Measurements from ENCODE around the gene ADD3. TPM values are rescaled to one million over a fixed set of nuclear protein-coding genes. Genes with fewer than 3 reads are reported as not detected.
A peak's percentile ranks its signal among the peaks of the same experiment; 100 is the strongest.

The ADD3 gene
- polyA plus RNA-seq, 3 donors, result 94.8 to 126 (median 111) TPM

- H3K27me3 ChIP-seq (ENCODE audit: control insufficient read depth in 2 of 2, insufficient read depth in 2 of 2, low read length in 2 of 2), result peaks cover 0 to 5% of the 10 kb centered on the region in 2 donors
- H3K9ac ChIP-seq (ENCODE audit: insufficient read depth, low read length, poor library complexity, severe bottlenecking), result no peak overlapping the region
- Mint-ChIP-seq H3K4me1 (peaks cover 43% of the 10 kb centered on the region), H3K27ac (peak overlapping the region in 1 of 7 donors; percentile 11), H3K27me3 (ENCODE audit: low read depth in 3 of 3) (peaks cover 15 to 30% (median 18%) of the 10 kb centered on the region in 3 donors), H3K9me3 (peaks cover 0 to 3% (median 0%) of the 10 kb centered on the region in 7 donors), H3K4me3 (peak overlapping the region in 1 of 2 donors; percentile 51), H3K36me3 (peaks cover 0 to 8% of the 10 kb centered on the region in 2 donors)
- no peaks in the 10 kb centered on the region for H3K9me3 ChIP-seq (replicated peaks in 1 of 2; ENCODE audit: control insufficient read depth in 1 of 2, insufficient read depth in 1 of 2, low read length in 2 of 2)
- intact Hi-C loops (cut with micrococcal nuclease), result no loop called here
- H2AFZ ChIP-seq (ENCODE audit: insufficient read depth, low read depth, low read length, poor library complexity, severe bottlenecking), result no peak overlapping the region
- H3K4me1 ChIP-seq (ENCODE audit: control insufficient read depth in 1 of 2, insufficient read depth in 2 of 2, low read length in 2 of 2), result peaks cover 22 to 23% of the 10 kb centered on the region in 2 donors
- no peaks in the 10 kb centered on the region for H3K79me2 ChIP-seq (ENCODE audit: insufficient read depth, low read length)
- no CpG with 5 or more reads among the region's 4 CpGs for WGBS (ENCODE audit: insufficient coverage)
- no peak for DNase-seq
- H3K4me2 ChIP-seq (replicated peaks; ENCODE audit: extremely low read depth, low read length, poor library complexity, severe bottlenecking), result no peak overlapping the region
- no peaks in the 10 kb centered on the region for H3K36me3 ChIP-seq (replicated peaks in 1 of 2; ENCODE audit: control insufficient read depth in 1 of 2, insufficient read depth in 2 of 2, low read length in 2 of 2)
- no peak overlapping the region for H3K4me3 ChIP-seq (replicated peaks in 1 of 3; ENCODE audit: low read depth in 2 of 3, low read length in 3 of 3)
- TF ChIP-seq CTCF (IDR thresholded peaks at IDR 0.05), result no peak
- H4K20me1 ChIP-seq (ENCODE audit: insufficient read depth, low read length), result no peaks in the 10 kb centered on the region
- H3K27ac ChIP-seq (ENCODE audit: low read depth in 1 of 2, low read length in 2 of 2), result no peak overlapping the region
Measured at GRCh38 chr10:110150046-110150445, 142.3 kb downstream of the ADD3 start.

- Histone ChIP-seq H2AFZ (ENCODE audit: insufficient read depth, low read depth, low read length, poor library complexity, severe bottlenecking) (no peak overlapping the region), H3K4me1 (ENCODE audit: control insufficient read depth in 1 of 2, insufficient read depth in 2 of 2, low read length in 2 of 2) (peaks cover 24 to 25% of the 10 kb centered on the region in 2 donors), H3K79me2 (ENCODE audit: insufficient read depth, low read length) (no peaks in the 10 kb centered on the region), H3K4me3 (replicated peaks in 1 of 3; ENCODE audit: low read depth in 2 of 3, low read length in 3 of 3) (no peak overlapping the region), H3K4me2 (replicated peaks; ENCODE audit: extremely low read depth, low read length, poor library complexity, severe bottlenecking) (no peak overlapping the region), H3K36me3 (replicated peaks in 1 of 2; ENCODE audit: control insufficient read depth in 1 of 2, insufficient read depth in 2 of 2, low read length in 2 of 2) (no peaks in the 10 kb centered on the region), H3K27ac (ENCODE audit: low read depth in 1 of 2, low read length in 2 of 2) (no peak overlapping the region), H3K9ac (ENCODE audit: insufficient read depth, low read length, poor library complexity, severe bottlenecking) (no peak overlapping the region), H3K27me3 (ENCODE audit: control insufficient read depth in 2 of 2, insufficient read depth in 2 of 2, low read length in 2 of 2) (peaks cover 0 to 2% of the 10 kb centered on the region in 2 donors), H3K9me3 (replicated peaks in 1 of 2; ENCODE audit: control insufficient read depth in 1 of 2, insufficient read depth in 1 of 2, low read length in 2 of 2) (no peaks in the 10 kb centered on the region), H4K20me1 (ENCODE audit: insufficient read depth, low read length) (no peaks in the 10 kb centered on the region)
- intact Hi-C loops (cut with micrococcal nuclease), result no loop called here
- H3K4me1 Mint-ChIP-seq, result peaks cover 48% of the 10 kb centered on the region
- H3K36me3 Mint-ChIP-seq, result peaks cover 0 to 8% of the 10 kb centered on the region in 2 donors
- DNase-seq, result no peak
- no peak for TF ChIP-seq CTCF (IDR thresholded peaks at IDR 0.05)
- WGBS (ENCODE audit: insufficient coverage), result 93% methylated on average over 6 of the region's 6 CpGs
- peak overlapping the region in 4 of 7 donors; percentile 15 to 84 (median 50) for H3K27ac Mint-ChIP-seq
- peaks cover 0 to 3% (median 0%) of the 10 kb centered on the region in 7 donors for H3K9me3 Mint-ChIP-seq
- no peak overlapping the region for H3K4me3 Mint-ChIP-seq
- peaks cover 15 to 27% (median 18%) of the 10 kb centered on the region in 3 donors for H3K27me3 Mint-ChIP-seq (ENCODE audit: low read depth in 3 of 3)
Measured at GRCh38 chr10:110150981-110151380, 143.2 kb downstream of the ADD3 start.

Measured in CD14-positive monocyte (primary cell).